ENCODE results near the gene CNDP2.

Gene CNDP2

GRCh38 chr18:74507097-74507881 is 11.1 kb downstream of the CNDP2 start:
- TF ChIP-seq CTCF (IDR thresholded peaks at IDR 0.05; ENCODE audit: low read length) (no peak), EZH2 (IDR thresholded peaks at IDR 0.05; ENCODE audit: borderline replicate concordance, low read length) (no peak)
- no peaks in the 10 kb centered on the region for H3K79me2 ChIP-seq (ENCODE audit: insufficient read depth, low read length)

GRCh38 chr18:74507927-74508326 is 11.8 kb downstream of the CNDP2 start:
- no peaks in the 10 kb centered on the region for H3K4me1 ChIP-seq (ENCODE audit: insufficient read depth, low read length, severe bottlenecking)
- peaks cover 92% of the 10 kb centered on the region for H3K36me3 ChIP-seq (ENCODE audit: insufficient read depth, low read length)
- no peak overlapping the region for H3K4me2 ChIP-seq (ENCODE audit: low read length)
- no peak overlapping the region for H3K4me3 ChIP-seq (ENCODE audit: low read depth, low read length, poor library complexity, severe bottlenecking)
- H3K27ac ChIP-seq (ENCODE audit: low read depth, low read length, poor library complexity, severe bottlenecking), result no peak overlapping the region
- H3K79me2 ChIP-seq (ENCODE audit: insufficient read depth, low read length), result no peaks in the 10 kb centered on the region
- no peaks in the 10 kb centered on the region for H4K20me1 ChIP-seq (ENCODE audit: insufficient read depth, low read length)
- no peak overlapping the region for H3K9ac ChIP-seq (ENCODE audit: low read length)
- H3F3A ChIP-seq (ENCODE audit: insufficient read depth, low read length), result no peaks in the 10 kb centered on the region
- no peaks in the 10 kb centered on the region for H3K9me3 ChIP-seq (ENCODE audit: low read length)
- H3K9me2 ChIP-seq (ENCODE audit: low read depth, low read length), result no peaks in the 10 kb centered on the region
- no peaks in the 10 kb centered on the region for H3K27me3 ChIP-seq (ENCODE audit: insufficient read depth, low read length)
- no peak overlapping the region for H2AFZ ChIP-seq (ENCODE audit: low read length)
- no peak for TF ChIP-seq EZH2 (IDR thresholded peaks at IDR 0.05; ENCODE audit: borderline replicate concordance, low read length)
- no peak for TF ChIP-seq CTCF (IDR thresholded peaks at IDR 0.05; ENCODE audit: low read length)

More at GRCh38 chr18:74507097-74507881, 11.1 kb downstream of the CNDP2 start:
- Histone ChIP-seq H2AFZ (ENCODE audit: low read length) (no peak overlapping the region), H3K4me2 (ENCODE audit: low read length) (no peak overlapping the region), H4K20me1 (ENCODE audit: insufficient read depth, low read length) (no peaks in the 10 kb centered on the region), H3K9ac (ENCODE audit: low read length) (no peak overlapping the region), H3K4me3 (ENCODE audit: low read depth, low read length, poor library complexity, severe bottlenecking) (no peak overlapping the region), H3K36me3 (ENCODE audit: insufficient read depth, low read length) (peaks cover 92% of the 10 kb centered on the region), H3K27me3 (ENCODE audit: insufficient read depth, low read length) (no peaks in the 10 kb centered on the region), H3F3A (ENCODE audit: insufficient read depth, low read length) (no peaks in the 10 kb centered on the region), H3K9me3 (ENCODE audit: low read length) (no peaks in the 10 kb centered on the region), H3K27ac (ENCODE audit: low read depth, low read length, poor library complexity, severe bottlenecking) (no peak overlapping the region), H3K9me2 (ENCODE audit: low read depth, low read length) (no peaks in the 10 kb centered on the region), H3K4me1 (ENCODE audit: insufficient read depth, low read length, severe bottlenecking) (no peaks in the 10 kb centered on the region)

- H3K27ac ChIP-seq (ENCODE audit: low read depth, low read length, poor library complexity, severe bottlenecking), result no peak overlapping the region
- H3K4me3 ChIP-seq (ENCODE audit: low read depth, low read length, poor library complexity, severe bottlenecking), result no peak overlapping the region
- H3K9me3 ChIP-seq (ENCODE audit: low read length), result no peaks in the 10 kb centered on the region
- H2AFZ ChIP-seq (ENCODE audit: low read length), result no peak overlapping the region
- no peak overlapping the region for H3K4me2 ChIP-seq (ENCODE audit: low read length)
- no peak overlapping the region for H3K9ac ChIP-seq (ENCODE audit: low read length)
- H3K27me3 ChIP-seq (ENCODE audit: insufficient read depth, low read length), result no peaks in the 10 kb centered on the region
- TF ChIP-seq EZH2 (IDR thresholded peaks at IDR 0.05; ENCODE audit: borderline replicate concordance, low read length) (no peak), CTCF (IDR thresholded peaks at IDR 0.05; ENCODE audit: low read length) (no peak)
- H3F3A ChIP-seq (ENCODE audit: insufficient read depth, low read length), result no peaks in the 10 kb centered on the region
- no peaks in the 10 kb centered on the region for H3K79me2 ChIP-seq (ENCODE audit: insufficient read depth, low read length)
- peaks cover 92% of the 10 kb centered on the region for H3K36me3 ChIP-seq (ENCODE audit: insufficient read depth, low read length)
- H3K9me2 ChIP-seq (ENCODE audit: low read depth, low read length), result no peaks in the 10 kb centered on the region
- no peaks in the 10 kb centered on the region for H4K20me1 ChIP-seq (ENCODE audit: insufficient read depth, low read length)
- H3K4me1 ChIP-seq (ENCODE audit: insufficient read depth, low read length, severe bottlenecking), result no peaks in the 10 kb centered on the region
These were observed 12.2 kb downstream of the CNDP2 start for GRCh38 chr18:74508366-74508765.

Measured in OCI-LY1 (cell line).